CD4-positive, alpha-beta T cell treated with Interleukin-6 at 100 ng/mL for 8 hours (primary cell): Measurements from ENCODE around the gene FRMPD4.

Source experiments
- DNase-seq: peaks from one replicate; pipeline ENCODE4 v3.0.0-alpha.2; 2020; ENCODE audit warnings: mixed read lengths, low spot score

Gene FRMPD4

DNA sequence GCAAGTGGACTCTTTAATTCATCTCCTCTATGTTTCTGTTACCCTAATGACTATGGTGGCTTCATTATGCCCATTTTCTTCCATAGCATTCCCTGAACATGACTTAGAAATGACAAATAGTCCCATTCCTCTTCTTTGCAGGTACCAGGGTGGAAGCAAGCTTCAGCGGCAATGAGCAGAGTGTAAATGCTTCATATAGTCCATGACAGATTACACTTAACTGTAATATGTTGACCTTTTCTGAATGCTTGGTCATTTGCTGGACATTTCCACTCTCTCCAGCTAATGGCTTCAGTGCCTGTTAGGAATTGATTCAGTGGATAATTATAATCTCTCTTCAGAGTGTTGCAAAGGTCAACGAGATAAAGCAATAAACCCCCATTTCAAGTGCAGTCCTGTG is 523.2 kb downstream of the FRMPD4 start:
- no peak for DNase-seq

DNA sequence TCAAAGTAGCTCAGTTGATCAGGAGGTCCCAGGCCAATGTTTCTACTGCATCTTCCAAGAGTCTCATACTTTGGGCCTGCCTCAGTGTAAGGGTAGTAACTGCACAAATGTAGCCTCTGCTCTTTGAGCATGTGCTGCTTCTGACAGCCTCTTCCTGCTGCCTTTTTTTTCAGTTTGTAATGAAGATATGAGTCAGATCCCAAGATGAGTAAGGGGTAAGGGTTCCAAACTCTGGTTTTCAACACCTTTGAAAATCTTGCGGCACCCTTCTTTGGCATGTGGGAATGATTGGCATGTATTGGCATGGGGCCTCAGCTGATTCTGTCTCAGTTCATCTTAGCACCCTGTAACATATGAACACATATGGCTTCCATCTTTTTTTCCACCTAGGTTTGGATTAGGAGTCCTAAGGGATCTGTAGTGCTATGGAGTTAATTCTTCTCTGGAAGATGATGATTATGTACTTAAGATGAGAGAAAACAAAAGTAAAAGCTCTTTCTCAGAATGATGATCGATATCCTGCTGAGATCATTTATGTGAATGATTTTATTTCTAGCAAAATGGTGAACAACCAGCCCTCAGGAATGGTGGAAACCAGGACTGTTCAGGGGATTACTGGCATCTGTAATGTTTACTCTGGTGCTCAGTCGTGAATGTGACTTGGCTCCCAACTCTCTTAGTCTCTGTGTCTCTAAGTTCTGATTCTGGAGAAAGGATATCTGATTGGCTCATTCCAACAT is 534.3 kb downstream of the FRMPD4 start:
- no peak for DNase-seq

DNA sequence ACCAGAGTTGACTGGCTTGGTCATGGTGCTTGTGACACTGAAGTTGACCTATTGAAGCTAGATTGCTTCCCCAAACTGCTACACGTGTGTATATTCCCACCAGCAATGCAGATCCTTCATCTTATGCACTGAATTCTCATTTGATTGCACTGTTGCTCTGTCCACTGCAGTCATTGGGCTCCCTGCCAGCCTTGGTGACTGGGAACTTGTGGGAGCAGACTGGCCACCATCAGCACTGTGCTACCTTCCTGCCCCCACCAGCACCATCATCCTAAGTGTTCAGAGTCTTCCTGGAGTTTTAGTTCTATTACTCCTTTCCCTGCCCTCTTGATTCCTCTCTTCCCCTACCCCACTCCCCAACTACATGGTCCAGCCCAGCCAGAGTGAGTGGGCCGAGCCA is 535.2 kb downstream of the FRMPD4 start:
- no peak for DNase-seq

DNA sequence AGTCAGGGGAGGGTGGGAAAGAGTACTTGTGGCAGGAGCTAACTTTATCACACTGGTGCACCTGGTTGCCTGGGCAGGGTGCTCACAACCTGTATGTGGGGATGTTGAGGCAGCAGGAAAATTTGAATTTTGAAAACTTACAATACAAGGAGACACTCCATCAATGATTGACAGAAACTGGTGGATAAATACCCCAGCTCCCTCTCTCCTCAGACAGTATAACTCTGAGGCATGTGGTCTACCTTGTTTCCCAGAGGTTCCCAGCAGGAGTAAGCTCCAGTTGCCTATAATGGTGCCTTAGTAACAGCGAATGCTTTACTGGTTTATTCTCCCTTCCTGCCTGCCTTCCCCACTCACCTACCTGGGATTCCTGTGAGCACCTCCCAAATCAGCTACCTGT is 541.2 kb downstream of the FRMPD4 start:
- no peak for DNase-seq

- DNase-seq, result no peak
Measured at GRCh38 chrX:12681047-12681446, 542.8 kb downstream of the FRMPD4 start.

DNA sequence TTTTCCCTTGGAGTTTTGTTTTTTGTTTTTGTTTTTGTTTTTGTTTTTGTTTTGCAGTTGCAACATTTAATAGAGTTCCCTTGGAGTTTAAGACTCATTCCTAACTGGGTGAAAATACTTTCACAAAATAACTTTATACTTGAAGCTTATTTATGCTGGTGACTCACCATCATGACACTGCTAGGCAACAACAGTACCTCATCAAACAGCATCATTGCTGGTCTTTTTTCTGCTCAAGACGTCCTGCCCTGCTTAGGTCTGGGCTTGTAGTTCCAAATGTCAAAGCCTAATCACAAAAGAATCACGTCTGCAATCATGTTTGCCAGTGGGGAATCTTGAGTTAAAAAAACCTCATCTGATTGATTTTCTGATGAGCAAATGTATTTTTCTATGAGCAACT is 547.3 kb downstream of the FRMPD4 start:
- DNase-seq, result no peak

DNA sequence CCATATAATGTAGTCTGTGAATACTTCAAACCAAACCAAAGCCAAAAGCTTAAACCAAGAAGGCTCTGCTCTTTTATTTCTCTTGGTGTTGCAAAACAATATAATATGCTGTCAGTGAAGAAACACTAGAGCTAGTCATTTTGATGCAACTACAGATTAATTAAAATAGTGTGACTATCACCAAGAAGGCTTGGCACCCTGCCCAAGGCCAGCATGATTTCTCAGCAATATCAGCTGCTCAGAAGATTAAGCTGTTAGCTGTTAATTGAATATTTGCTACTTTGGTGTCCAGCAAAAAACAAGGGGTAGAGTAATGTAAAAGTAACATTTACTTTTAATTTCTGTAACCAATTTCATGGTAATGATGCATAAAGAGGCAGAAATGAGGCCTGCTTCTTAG is 548.1 kb downstream of the FRMPD4 start:
- DNase-seq, result no peak

DNA sequence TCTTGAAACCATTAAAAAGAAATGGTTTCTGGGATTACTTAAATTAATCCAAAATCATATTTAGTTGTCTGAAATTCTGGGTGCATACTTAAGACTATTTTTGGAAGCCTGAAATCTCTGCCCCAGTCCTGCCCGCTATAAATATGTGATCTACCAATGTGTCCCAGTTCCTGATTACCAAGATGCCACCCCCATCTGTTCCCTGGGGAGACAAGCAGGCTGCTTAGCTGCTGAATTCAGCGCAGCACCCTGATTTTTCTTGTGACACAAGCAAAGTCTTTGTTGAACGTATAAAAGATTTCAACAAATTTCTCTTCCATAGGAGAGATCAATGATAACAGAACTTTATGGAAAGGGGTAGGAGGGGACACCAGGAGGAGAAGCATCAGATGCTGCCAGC is 552.4 kb downstream of the FRMPD4 start:
- no peak for DNase-seq

DNA sequence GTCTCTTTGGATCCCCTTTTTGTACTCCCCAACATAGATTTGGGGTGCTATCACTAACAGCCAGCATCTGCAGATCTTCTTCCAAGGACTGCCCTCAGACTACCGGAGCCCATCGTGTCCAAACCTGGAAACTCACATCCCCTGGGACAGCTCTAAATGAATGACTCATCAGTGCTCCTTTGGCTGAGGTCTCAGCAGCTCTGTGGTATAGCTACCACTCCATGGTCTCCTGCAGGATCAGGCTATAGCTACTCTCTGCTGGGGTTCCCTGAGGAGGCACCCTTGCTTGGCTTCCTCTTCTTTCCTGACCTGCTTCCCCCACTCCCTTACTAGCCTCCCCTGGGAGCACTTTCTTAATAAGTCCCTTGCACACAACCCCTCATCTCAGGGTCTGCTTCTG is 555.5 kb downstream of the FRMPD4 start:
- no peak for DNase-seq

- no peak for DNase-seq
Measured at GRCh38 chrX:12700745-12701144, 562.5 kb downstream of the FRMPD4 start.

- no peak for DNase-seq
Measured at GRCh38 chrX:12701628-12702027, 563.4 kb downstream of the FRMPD4 start.

GRCh38 chrX:12702509-12703091 is 564.3 kb downstream of the FRMPD4 start:
- no peak for DNase-seq

- no peak for DNase-seq
Measured at GRCh38 chrX:12704706-12705105, 566.4 kb downstream of the FRMPD4 start.

DNA sequence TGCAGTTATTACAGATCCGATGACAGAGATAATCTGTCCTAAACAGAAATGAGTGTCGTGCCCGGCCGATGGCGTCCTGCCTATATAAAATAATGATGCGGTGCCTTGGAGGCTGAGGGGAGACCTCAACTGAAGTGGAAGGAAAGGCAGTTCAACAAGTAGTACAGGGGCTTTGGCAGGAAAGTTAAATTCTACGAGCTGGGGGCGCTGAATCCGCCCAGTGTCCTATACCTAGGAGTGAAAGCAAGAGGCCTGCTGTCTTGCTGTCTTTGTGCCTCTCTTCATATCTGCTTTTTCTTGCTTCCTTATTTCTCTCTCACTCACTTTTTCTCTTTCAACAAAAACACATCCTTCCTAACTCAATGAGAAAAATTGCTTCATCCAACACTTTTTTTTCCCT is 570.8 kb downstream of the FRMPD4 start:
- DNase-seq, result no peak

- no peak for DNase-seq
Measured at GRCh38 chrX:12711435-12712040, 573.3 kb downstream of the FRMPD4 start.

GRCh38 chrX:12716574-12716973 is 578.3 kb downstream of the FRMPD4 start:
- DNase-seq, result no peak

GRCh38 chrX:12719837-12720236 is 581.6 kb downstream of the FRMPD4 start:
- no peak for DNase-seq

DNA sequence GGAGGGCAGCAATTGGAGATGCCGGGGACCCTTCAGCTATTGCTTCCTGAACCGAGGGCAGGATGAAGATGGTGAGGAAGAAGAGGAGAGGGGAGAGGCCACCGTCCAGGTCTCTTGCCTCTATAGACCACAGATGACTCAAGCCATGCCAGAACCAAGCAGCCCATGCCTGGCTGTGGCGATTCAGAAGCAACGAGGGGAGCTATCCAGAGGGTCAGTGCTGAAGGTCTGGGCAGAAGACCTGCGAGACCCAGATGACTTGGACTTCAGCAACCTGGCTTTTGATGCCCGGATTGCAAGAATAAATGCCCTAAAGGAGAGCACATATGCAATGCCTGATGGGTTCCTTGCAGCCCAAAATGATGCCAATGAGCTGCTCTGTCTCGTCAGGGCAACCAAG is 582.8 kb downstream of the FRMPD4 start:
- no peak for DNase-seq

GRCh38 chrX:12722314-12722713 is 584.0 kb downstream of the FRMPD4 start:
- no peak for DNase-seq

- no peak for DNase-seq
Measured at GRCh38 chrX:12741416-12741815, 603.1 kb downstream of the FRMPD4 start.

DNA sequence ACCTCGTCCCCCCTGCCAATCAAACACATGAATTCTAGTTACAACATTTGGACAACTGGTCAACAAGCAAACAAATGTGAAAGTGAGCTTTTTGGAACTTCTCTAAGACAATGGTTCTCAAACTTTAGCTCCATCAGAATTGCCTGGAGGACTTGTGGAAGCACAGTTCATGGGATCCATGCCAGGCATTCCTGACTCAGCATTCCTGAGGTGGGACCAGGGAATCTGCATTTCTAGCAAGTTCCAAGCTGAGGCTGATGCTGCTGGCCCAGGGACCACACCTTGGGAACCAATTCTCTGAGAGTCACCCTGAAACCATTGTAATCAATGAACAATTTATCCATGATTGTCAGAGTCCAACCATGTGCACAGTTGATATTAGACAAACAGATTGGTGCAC is 609.2 kb downstream of the FRMPD4 start:
- DNase-seq, result no peak

DNA sequence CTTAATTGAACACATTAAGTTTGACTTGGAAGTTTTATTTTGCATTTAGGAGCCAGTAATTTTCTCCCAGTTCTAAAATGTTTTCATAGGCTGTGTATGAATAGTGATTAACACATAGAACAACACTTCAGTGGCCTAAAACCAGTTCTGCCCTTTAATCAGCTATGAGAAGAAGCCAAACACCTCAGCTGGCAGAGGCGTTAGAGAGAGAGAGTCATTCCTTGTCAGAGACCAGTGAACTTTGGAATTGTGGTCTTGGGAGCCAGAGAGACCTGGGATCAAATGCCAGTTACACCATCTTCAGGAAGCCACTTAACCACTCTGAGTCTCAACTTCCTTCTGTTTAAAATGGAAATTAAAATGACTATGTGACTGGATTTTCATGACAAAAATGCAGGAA is 613.6 kb downstream of the FRMPD4 start:
- no peak for DNase-seq

GRCh38 chrX:12753366-12753765 is 615.1 kb downstream of the FRMPD4 start:
- DNase-seq, result no peak

- no peak for DNase-seq
Measured at GRCh38 chrX:12758291-12758690, 620.0 kb downstream of the FRMPD4 start.
